OCI-LY1 (cell line): Measurements from ENCODE around the gene B4GALT4.

Experiments used
- EZH2 ChIP-seq: fragments of 200-600 bp; sonication (generic), shearing (Covaris generic); IDR thresholded peaks from 2 replicates; pipeline ENCODE4 v1.8.0; 2017; ENCODE audit warnings: borderline replicate concordance, mixed run types, mild to moderate bottlenecking, antibody characterized with exemption, low read length, moderate library complexity, mixed read lengths
- TF ChIP-seq, protein P1 (sequence below): fragments of 200-600 bp; sonication (generic), shearing (Covaris generic); IDR thresholded peaks from 2 replicates; pipeline ENCODE4 v1.5.1; 2017; ENCODE audit warnings: mild to moderate bottlenecking, antibody characterized with exemption, low read length, moderate library complexity, mixed read lengths

DNA sequence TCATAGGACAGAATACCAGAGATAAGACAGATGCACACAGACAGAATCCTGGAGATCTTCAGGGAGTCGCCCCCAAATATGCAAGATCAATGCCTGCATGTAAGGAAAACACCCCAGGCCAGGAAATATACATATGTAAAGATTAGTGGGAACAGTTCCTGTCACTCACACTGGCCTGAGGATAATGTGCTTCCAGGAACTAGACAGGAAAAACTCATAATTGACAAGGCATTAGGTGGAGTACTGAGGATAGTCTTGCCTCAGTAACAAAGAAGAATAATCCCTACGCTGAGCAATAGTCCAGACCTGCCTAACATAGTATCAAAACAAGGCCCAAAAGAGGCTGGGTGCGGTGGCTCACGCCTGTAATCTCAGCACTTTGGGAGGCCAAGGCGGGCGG, 20.4 kb upstream of the B4GALT4 start:
- TF ChIP-seq EZH2 = no peak
- TF ChIP-seq, protein P1, sequence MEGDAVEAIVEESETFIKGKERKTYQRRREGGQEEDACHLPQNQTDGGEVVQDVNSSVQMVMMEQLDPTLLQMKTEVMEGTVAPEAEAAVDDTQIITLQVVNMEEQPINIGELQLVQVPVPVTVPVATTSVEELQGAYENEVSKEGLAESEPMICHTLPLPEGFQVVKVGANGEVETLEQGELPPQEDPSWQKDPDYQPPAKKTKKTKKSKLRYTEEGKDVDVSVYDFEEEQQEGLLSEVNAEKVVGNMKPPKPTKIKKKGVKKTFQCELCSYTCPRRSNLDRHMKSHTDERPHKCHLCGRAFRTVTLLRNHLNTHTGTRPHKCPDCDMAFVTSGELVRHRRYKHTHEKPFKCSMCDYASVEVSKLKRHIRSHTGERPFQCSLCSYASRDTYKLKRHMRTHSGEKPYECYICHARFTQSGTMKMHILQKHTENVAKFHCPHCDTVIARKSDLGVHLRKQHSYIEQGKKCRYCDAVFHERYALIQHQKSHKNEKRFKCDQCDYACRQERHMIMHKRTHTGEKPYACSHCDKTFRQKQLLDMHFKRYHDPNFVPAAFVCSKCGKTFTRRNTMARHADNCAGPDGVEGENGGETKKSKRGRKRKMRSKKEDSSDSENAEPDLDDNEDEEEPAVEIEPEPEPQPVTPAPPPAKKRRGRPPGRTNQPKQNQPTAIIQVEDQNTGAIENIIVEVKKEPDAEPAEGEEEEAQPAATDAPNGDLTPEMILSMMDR = no peak
